ENCODE data around the gene AKAP1. TPM values are rescaled to one million over a fixed set of nuclear protein-coding genes. Genes with fewer than 3 reads are reported as not detected.

Gene AKAP1
- total and polyA plus RNA-seq, 9 of the 15 experiments (the other 6 are each of a cell fraction or from before 2014, with no cell fraction given), result 12.9 to 63.8 (median 36.4) TPM

- no peak for DNase-seq (ENCODE audit: extremely low read depth in 1 of 4, low spot score in 3 of 4)
- CTCF ChIA-PET (ENCODE audit: low intra/inter-chr PET ratio), result no interaction called here
- intact Hi-C loops (cut with micrococcal nuclease), result loop anchor here (5.0 kb wide), 1 partner anchor 81 kb away; no protein-coding TSS in a partner anchor
- no peak overlapping the region for H3K4me2 ChIP-seq (ENCODE audit: insufficient read depth, low read length)
- H3K9me1 ChIP-seq (ENCODE audit: control insufficient read depth, insufficient read depth, low read length), result no peaks in the 10 kb centered on the region
- in situ Hi-C loops (cut with MboI), result no loop called here
- ATAC-seq, result no peak
- H3K27ac ChIP-seq (ENCODE audit: extremely low read depth, low read depth, low read length), result no peak overlapping the region
- H3K9me3 ChIP-seq (replicated peaks; ENCODE audit: control insufficient read depth, insufficient read depth, low read depth, low read length), result no peaks in the 10 kb centered on the region
- TF ChIP-seq, protein P1, sequence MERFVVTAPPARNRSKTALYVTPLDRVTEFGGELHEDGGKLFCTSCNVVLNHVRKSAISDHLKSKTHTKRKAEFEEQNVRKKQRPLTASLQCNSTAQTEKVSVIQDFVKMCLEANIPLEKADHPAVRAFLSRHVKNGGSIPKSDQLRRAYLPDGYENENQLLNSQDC (CRISPR knock-in tag; IDR thresholded peaks at IDR 0.05), result no peak
- TF ChIP-seq SMC3 (conservative IDR thresholded peaks at IDR 0.05; ENCODE audit: insufficient read depth, low read depth, low read length), result no peak
- TF ChIP-seq, protein P2, sequence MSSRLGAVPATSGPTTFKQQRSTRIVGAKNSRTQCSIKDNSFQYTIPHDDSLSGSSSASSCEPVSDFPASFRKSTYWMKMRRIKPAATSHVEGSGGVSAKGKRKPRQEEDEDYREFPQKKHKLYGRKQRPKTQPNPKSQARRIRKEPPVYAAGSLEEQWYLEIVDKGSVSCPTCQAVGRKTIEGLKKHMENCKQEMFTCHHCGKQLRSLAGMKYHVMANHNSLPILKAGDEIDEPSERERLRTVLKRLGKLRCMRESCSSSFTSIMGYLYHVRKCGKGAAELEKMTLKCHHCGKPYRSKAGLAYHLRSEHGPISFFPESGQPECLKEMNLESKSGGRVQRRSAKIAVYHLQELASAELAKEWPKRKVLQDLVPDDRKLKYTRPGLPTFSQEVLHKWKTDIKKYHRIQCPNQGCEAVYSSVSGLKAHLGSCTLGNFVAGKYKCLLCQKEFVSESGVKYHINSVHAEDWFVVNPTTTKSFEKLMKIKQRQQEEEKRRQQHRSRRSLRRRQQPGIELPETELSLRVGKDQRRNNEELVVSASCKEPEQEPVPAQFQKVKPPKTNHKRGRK (tag; IDR thresholded peaks at IDR 0.05), result no peak
- TF ChIP-seq TEAD4 (IDR thresholded peaks at IDR 0.05; ENCODE audit: low read length), result no peak
- no peak for TF ChIP-seq TEAD4 (CRISPR knock-in tag; IDR thresholded peaks at IDR 0.05; ENCODE audit: borderline replicate concordance)
- TF ChIP-seq ZFP30 (CRISPR knock-in tag; IDR thresholded peaks at IDR 0.05; ENCODE audit: borderline replicate concordance), result no peak
- TF ChIP-seq CTCF (IDR thresholded peaks at IDR 0.05 in 2 of 3, conservative IDR thresholded peaks at IDR 0.05 in 1 of 3; ENCODE audit: insufficient read depth in 2 of 3, low read depth in 1 of 3, low read length in 3 of 3), result no peak
- no peak for TF ChIP-seq GABPB1 (CRISPR knock-in tag; IDR thresholded peaks at IDR 0.05)
- TF ChIP-seq ZNF24 (IDR thresholded peaks at IDR 0.05), result no peak
- TF ChIP-seq HEY1 (CRISPR knock-in tag; IDR thresholded peaks at IDR 0.05; ENCODE audit: borderline replicate concordance), result no peak
- TF ChIP-seq SMAD2 (IDR thresholded peaks at IDR 0.05; ENCODE audit: low read depth, low read length), result no peak
- no peak for TF ChIP-seq POLR2A (conservative IDR thresholded peaks at IDR 0.05)
- no peak for TF ChIP-seq TEAD2 (tag; IDR thresholded peaks at IDR 0.05)
- TF ChIP-seq SUPT5H (IDR thresholded peaks at IDR 0.05), result no peak
- TF ChIP-seq MYNN (IDR thresholded peaks at IDR 0.05), result no peak
- no peak for TF ChIP-seq MYNN (CRISPR knock-in tag; IDR thresholded peaks at IDR 0.05)
- no peak for TF ChIP-seq TBP (optimal IDR thresholded peaks at IDR 0.05; ENCODE audit: low read depth, low read length)
- no peak for TF ChIP-seq MEF2D (tag; conservative IDR thresholded peaks at IDR 0.05; ENCODE audit: low read depth)
- TF ChIP-seq ETV5 (CRISPR knock-in tag; IDR thresholded peaks at IDR 0.05; ENCODE audit: low read depth), result no peak
- H2AFZ ChIP-seq (ENCODE audit: low read depth, low read length), result no peak overlapping the region
- peaks cover 18% of the 10 kb centered on the region; the same call in 2 of the 3 replicates for H3K36me3 ChIP-seq (ENCODE audit: control insufficient read depth, insufficient read depth, low read length)
- POLR2A ChIA-PET, result interaction anchor here (0.9 to 1.6 kb wide), 3 partner anchors 9 to 24 kb away, joined by 3 to 5 read pairs (median 3); no protein-coding TSS in a partner anchor
- H3K27me3 ChIP-seq (ENCODE audit: control insufficient read depth in 2 of 2, insufficient read depth in 2 of 2, low read length in 2 of 2), result no peaks in the 10 kb centered on the region
- H3K79me2 ChIP-seq (ENCODE audit: control insufficient read depth, insufficient read depth, low read length), result peaks cover 85% of the 10 kb centered on the region
- H4K20me1 ChIP-seq (replicated peaks; ENCODE audit: control insufficient read depth, insufficient read depth, low read length), result peaks cover 41% of the 10 kb centered on the region
- no peak overlapping the region for H3K4me3 ChIP-seq
- no TSS peak for BruUV-seq (replicated peaks)
- peak; percentile 65 for FAIRE-seq
- H3K9ac ChIP-seq (ENCODE audit: insufficient read depth in 1 of 2, low read depth in 2 of 2, low read length in 2 of 2), result no peak overlapping the region
- peaks cover 29 to 36% of the 10 kb centered on the region in 2 experiments; a peak in 4 of 5 replicates for H3K4me1 ChIP-seq (replicated peaks in 1 of 2; ENCODE audit: control insufficient read depth in 2 of 2, insufficient read depth in 2 of 2, low read length in 2 of 2)
- WGBS (ENCODE audit: insufficient coverage, low coverage, missing lambda C conversion rate), result 88% methylated on average over 1 of the region's 1 CpG
These were observed 3.3 kb downstream of the AKAP1 start for GRCh38 chr17:57088298-57088697.

Data from K562 (cell line).